HG02623 (cell line): ENCODE measurements around the gene TPPP.
A peak's percentile ranks its signal among the peaks of the same experiment; 100 is the strongest.
"Not testable (repeated sequence)": the region's sequence is repeated elsewhere in the genome, so short reads cannot be mapped to it uniquely, and the experiment has no call there.

Experiments
- ATAC-seq: cut with Tn5 transposase; IDR thresholded peaks from one replicate; pipeline ENCODE4 v1.9.1; 2021; ENCODE audit warnings: moderate library complexity; ENCODE audit not compliant: unreplicated experiment

TPPP gene

DNA sequence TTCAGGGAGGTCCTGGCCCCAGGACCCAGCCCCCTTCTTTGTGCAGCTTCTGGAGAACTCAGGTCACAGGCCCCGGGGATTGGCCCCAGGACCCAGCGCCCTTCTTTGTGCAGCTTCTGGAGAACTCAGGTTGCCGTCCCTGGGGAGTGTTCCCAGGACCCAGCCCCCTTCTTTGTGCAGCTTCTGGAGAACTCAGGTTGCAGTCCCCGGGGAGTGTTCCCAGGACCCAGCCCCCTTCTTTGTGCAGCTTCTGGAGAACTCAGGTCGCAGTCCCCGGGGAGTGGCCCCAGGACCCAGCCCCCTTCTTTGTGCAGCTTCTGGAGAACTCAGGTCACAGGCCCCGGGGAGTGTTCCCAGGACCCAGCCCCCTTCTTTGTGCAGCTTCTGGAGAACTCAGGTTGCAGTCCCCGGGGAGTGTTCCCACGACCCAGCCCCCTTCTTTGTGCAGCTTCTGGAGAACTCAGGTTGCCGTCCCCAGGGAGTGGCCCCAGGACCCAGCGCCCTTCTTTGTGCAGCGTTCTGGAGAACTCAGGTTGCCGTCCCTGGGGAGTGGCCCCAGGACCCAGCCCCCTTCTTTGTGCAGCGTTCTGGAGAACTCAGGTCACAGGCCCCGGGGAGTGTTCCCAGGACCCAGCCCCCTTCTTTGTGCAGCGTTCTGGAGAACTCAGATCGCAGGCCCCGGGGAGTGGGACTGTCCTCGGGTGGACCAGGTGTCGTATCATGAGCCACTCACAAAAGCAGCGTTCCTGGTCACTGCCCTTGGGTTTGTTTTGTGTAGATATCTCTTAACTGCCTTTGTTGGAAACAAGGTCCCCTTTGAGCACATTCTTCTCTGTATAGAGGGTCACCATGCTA lies 64.6 kb downstream of the TPPP start:
- ATAC-seq: not testable (repeated sequence)

DNA sequence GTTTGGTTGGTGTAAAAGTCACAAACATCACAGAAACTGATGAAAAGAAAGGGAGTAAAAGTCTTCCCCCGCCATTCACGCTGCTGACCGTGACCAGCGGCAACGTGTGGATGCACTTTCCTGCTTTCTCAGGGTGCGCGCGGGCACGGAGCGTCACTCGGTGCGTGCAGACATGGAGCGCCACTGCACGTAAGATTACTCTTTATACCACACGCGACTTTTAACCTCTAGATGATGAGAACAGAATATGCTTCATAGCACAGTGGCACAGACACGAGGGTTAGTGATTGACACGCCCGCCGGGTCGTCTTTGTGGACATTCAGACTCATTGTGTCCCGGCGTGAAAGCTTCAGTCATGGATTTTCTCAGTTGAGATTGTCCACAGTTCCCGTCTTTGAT lies 65.3 kb downstream of the TPPP start:
- no peak for ATAC-seq

DNA sequence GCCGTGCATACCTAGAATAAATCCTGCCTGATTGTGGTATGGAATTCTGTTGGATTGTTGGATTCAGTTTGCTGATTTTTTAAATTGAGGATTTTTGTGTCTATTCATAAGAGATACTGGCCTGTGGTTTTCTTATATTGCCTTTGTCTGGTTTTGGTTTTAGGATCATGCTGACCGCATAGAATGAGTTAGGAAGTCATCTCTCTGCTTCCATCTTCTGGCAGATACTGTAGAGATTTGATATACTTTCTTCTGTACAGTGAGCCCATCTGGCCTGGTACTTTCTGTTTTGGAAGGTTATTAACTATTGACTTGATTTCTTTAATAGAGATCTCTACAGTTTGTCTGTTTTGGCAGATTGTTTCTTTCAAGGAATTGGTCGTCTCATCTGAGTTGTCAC lies 66.3 kb downstream of the TPPP start:
- ATAC-seq: no peak

DNA sequence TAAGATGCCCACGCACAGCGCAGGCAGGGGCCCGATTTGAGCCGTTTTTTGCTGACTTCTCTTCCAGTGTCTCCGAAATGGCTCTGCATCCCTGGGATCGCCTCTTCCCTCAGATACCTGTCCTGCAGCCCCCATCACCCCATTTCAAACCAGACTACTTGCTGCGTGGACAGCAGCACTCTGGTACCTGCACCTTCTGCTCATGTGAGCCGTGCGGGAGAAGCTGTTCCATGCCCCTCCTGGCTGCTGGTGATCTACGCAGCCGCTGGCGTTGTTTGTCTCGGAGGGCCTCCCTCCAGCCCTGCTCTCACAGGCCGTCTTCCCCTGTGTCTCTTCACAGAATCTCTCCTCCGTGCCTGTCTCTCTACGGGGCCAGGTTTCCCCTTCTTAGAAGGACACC lies 67.6 kb downstream of the TPPP start:
- no peak for ATAC-seq

DNA sequence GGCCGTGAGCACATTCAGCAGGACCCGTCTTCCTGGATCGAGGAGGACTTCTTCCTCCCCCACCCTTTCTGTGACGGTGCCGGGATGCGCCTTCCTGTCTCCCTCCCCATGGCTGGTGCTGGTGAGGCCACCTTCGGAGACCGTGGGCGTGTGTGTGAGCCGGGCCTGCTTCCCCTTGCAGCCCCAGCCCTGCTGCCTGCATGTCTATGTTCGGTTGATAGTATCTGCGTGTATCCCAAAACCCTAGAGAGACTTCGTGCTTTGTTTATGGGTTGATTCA lies 68.3 kb downstream of the TPPP start:
- ATAC-seq: no peak

DNA sequence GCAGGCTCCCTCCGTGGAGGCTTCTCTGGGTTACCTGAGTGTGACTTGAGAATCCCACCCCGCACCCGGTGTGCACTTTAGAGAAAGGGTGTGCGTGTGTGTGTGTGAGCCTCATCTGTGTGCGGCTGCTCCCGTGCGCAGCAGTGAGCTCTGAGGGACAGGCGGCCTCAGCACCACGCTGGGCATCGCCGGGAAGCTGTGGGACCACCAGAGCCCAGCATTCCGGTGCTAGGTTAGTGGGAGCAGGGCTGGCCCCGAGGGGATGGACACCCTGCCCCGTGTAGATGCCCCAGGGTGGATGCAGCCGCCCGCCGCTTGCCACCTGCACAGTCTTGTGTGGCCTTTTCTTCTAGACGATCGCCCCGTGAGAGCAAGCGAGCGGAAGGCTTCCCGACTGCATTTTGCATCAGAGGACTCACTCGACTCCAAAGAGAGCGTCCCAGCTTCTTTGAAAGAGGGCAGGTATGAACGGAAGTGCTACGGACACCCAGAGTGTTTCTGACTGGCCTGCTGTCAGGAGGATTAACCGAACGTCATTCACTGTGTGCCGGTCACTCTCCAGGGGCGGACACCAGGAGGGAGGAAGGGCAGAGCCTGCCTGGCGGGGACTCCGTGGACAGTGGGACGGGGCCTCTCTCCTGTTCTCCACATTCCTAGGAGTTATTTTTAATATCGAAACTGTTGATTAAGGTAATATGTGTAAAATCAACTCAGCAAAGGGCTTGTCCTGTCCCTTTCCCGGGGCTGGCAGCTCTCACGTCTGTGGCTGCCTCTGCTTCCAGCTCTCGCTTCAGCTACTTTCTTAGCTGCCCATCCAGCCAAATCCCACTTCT lies 68.8 kb downstream of the TPPP start:
- ATAC-seq: no peak

DNA sequence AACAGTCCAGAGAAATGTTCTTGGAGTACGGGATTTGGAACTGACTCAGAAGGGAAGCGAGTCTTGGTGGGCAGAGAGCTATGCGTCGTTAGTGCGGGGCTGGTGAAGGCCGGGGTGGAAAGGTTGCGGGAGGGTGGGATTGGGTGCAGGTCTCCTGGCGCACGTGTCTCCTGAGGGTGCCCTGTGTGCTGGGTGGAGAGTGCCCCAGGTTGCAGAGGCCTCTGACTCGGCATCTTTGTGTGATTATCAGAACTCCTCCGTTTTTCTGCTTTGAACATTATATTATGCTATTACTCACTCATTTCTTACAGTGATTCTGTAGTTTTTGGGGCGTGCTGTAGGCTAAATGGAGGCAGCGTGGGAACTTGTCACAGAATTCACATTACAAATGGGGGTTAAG lies 69.6 kb downstream of the TPPP start:
- ATAC-seq: no peak

DNA sequence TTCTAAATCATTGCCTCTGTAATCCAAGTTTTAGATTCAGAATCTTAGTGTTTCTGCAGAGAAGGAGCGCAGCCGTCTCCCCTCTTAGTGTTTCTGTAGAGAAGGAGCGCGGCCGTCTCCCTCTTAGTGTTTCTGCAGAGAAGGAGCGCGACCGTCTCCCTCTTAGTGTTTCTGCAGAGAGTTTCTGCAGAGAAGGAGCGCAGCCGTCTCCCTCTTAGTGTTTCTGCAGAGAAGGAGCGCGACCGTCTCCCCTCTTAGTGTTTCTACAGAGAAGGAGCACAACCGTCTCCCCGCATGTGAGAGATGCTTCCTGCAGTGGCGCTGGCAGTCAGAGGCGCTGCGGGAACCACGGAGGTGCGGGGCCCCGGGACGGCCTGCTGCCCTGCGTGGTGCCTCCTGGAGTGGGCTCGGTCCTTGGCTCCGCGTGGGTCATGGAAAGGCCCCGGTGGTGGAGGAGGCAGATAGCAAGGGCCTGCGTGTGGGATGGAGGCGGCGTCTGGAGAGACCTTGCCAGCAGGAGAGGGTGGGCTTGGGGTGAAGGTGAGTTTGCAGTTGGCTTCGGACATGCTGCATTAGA lies 70.1 kb downstream of the TPPP start:
- no peak for ATAC-seq

DNA sequence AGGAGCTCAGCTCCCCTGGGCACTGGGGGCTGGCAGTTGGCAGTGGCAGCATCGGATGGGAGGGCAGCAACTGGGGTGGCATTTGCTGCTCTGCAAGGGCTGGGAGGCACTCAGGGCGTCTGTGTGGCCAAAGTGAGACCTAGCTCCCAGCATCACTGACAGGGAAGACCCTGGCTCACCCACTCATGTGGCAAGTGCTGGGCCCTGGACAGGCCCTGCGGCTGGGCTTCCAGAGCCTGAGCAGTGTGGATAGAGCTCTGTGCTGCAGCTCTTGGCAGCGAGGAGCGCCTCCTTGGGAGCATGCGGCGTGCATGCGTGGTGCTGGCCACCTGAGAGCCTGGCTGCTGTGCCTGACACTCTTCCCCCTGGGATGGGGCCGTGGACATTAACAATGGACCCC lies 70.8 kb downstream of the TPPP start:
- ATAC-seq: no peak

DNA sequence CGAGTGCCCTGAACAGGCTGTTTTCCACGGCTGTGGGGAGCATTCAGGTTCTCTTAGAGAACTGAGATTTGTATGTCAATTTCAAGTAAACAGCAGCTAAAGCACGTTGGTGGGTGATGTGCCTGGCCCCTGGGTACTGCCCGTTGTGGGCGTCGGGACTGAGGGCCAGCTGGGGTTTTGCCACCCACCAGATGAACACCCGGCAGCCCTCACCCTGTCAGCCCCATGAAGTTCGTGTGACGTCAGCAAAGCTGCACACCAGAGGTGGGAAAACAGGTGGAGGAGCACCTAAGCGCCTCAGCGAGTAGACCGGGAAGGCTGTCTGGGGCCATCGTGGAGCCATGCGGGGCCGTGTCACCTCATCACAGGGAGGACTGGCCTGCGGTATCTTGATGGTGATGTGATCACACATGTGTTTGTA lies 71.8 kb downstream of the TPPP start:
- no peak for ATAC-seq

DNA sequence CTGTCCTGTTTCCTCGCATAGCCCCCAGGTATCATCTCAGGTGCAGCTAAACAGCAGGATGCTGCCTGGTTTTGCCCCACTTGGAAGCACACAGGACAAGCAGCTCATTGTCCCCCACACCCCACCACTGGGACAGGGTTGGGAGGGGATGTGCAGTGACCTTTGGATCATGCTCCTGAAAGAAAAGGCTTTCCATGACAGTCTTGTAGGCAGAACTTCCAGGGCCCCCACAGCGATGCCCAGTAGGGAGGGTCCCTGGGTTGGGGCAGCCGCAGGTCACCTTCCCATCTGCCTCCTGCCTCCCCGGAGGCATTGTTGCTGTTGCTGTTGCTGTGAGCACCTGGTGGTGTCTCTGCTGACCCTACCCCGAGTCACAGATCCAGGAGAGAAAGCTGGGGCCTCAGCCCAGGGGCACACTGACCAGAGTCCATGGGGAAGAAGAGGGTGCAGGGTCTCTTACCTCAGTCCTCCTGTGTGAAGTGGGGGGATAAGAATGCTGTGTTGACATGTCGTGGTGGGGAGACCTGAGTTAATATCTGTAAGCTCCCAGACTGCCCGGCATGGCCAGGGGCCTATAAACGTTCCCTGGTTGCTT lies 72.5 kb downstream of the TPPP start:
- ATAC-seq: no peak

DNA sequence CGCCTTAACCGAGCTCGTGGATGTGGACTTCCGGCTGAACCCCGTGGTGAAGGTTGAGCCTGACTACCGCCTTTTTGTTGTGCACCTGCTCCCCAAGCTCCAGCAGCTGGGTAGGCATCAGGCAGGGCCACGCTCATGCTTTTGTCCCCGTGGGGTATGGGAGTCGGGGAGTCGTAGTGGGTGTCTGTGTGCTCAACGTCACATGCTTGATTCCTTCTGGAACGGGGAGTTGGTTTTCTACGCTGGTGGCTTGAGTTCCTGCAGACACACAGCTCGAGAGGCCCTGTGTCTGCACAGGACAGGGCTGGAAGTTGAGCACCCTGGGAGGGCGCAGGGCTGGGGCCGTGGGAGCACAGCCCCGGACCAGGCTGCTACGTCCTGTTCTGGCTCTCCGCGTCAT lies 73.0 kb downstream of the TPPP start:
- ATAC-seq: no peak

DNA sequence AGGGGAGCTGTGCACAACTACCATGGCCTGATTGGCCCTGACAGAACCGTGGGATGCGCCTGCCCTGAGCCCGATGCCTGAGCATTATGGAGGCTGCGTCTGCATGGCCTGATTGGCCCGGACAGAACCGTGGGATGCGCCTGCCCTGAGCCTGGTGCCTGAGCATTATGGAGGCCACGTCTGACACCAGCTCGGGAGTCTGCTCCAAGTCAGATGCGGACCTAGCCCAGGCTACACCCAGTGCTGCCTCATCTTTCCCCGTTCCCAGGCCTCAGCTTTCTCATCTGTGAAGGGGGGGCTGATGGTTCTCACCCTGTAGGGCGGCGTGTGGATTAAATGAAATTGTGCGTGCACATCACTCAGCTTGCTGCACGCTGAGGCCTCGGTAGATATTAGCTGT lies 73.7 kb downstream of the TPPP start:
- ATAC-seq: no peak

DNA sequence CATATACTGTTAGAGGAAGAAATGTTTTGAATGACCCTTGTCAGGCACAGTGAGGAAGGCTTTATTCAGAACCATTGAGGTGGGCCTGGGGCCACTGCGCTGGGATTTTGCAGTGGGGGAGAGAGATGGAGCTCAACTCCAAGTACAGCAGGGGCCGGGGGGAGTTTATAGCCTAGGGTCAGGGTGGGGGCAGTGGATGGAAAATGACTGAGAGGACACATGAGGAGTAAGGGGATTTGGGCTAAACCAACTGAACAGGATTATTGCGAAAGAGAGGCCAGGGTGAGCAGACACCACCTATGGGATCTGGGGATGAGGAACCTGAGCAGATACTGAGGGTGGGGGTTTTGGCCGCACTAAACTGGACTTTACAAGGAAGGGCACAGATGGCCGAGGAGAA lies 74.7 kb downstream of the TPPP start:
- ATAC-seq: no peak

DNA sequence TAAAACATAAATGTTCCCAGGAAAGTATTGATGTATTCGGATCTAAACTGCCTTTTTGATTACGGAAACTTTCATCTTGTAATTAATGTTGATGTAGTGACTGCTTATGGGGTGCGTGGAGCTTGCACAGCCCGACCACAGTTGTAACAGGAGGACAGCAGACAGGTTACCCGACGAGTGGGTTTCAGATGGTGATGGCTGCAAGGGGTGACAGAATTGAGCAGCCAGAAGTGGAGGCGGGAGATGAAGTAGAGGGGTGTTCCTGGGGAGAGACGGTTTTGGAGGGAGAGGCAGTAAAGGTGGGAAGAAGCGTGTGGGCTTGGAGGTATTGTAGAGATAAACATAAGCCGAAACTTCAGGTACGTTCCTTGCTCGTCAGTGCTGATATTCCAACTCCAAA lies 75.3 kb downstream of the TPPP start:
- ATAC-seq: no peak

DNA sequence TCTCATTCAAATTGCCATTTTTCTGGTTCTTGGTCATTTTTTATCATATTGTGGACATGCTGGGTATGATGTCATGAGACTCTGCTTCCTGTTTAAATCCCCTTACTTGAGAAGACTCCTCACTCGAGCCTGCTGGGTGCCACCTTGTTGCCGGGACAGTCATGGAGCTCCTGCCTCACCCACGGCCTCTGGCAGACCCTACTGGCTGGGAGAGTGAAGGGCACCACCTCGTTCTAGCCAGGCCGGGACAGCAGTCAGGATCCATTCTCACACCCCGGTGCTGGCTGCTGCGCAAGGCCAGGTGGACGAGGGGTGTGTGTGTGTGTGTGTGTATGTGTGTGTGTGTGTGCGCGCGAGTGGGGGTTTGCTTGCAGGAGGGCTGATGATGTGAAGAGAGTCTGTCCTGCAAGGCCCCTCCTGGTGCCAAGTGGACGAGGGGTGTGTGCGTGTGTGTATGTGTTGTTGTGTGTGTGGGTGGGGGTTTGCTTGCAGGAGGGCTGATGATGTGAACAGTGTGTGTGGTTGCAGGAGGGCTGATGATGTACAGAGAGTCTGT lies 76.6 kb downstream of the TPPP start:
- no peak for ATAC-seq

DNA sequence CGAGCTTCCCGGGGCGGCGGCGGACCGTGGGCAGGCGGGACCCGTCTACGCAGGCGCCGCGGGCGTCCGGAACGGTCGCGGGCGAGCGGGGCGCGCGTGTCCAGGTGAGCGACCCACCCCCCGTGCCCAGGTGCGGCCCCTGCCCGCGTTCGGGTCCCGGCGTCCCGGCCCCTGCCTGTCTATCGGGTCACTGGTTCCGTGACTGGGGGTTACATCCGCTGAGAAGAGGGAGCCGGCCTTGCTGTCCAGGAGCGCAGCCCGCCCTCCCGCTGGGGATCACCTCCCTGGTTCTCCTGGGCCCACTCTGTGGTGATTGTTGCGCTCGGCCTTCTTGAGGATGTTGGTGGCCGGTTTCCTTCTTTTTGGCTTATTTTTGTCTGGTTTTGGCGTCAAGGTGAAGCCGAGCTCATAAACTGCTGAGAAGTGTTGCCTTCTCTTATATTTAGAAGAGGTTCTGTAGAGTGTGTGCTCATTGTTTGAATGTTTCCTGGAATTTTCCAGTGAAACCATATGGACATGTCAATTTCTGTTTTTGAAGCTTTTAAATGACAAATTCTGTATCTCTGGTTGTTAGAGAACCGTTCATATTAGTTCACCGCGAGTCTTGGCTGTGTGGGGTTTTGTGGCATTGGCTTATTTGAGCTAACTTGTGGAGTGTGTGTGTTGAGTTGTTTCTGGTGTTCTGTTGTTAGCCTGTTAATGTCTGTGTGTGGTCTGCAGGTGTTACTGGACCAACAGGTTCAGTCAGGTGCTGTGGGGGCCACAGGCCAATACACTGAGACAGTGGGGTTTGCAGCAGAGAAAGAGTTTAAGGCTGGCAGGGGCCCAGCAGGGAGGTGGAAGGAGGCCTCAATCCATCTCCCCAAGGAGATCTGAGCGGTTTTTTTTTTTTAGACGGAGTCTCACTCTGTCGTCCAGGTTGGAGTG lies 80.4 kb downstream of the TPPP start:
- peak; percentile 17 for ATAC-seq

DNA sequence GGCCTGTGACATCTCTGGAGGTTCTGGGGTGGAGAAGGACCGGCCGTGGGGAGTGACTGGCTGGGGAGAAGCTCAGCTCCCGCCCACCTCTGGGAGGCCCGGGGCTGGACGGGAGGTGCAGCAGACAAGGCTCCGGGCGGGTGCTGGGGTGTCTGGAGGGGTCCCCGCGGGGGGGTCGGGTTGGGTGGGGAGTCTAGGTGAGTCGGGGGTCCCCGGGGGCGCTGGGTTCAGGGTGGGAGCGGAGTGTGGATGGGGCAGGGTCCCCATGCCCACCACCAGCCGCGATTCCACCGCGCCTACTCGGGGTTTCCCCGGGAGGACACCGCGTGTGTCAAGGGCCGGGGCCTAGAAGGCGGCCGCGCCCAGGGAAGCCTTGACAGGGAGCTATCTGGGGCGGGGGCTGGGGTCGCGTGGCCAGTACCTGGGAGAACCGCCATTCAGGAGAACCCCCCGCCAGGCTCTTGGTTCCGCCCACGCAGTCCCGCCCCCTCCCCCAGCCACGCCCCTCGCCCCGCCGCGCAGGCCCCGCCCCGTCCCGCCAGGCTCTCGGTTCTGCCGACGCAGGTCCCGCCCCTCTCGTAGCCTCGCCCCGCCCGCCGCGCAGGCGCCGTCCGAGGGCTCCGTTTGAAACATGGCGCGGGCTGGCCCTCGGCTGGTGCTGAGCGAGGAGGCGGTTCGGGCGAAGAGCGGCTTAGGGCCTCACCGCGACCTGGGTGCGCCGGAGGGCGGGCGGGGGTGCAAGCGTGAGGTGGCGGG lies 81.2 kb downstream of the TPPP start, which contains the start of gene CEP72:
CEP72 (plus strand) TSS at position 610 of the 756 bp plus-strand sequence; CDS start at position 632, 22 bp downstream.
- ATAC-seq: peak; percentile 64
